Hepatocyte (in vitro differentiated cells): ENCODE results near the gene FGD4.

ENCODE experiments used
- EZH2 ChIP-seq: fragments of 200-600 bp; sonication (generic); IDR thresholded peaks from 2 replicates; pipeline ENCODE4 v1.6.1; 2016; ENCODE audit warnings: antibody characterized with exemption, mild to moderate bottlenecking, borderline replicate concordance
- EZH2phosphoT487 ChIP-seq: fragments of 200-600 bp; sonication (generic); IDR thresholded peaks from one replicate; pipeline ENCODE4 v1.6.1; 2018; ENCODE audit warnings: antibody characterized with exemption, mild to moderate bottlenecking, low read depth, moderate library complexity; ENCODE audit not compliant: unreplicated experiment, severe bottlenecking
- TF ChIP-seq, protein P1 (sequence below): fragments of 200-600 bp; sonication (generic); IDR thresholded peaks from 2 replicates; pipeline ENCODE4 v1.5.1; 2016; ENCODE audit warnings: antibody characterized with exemption, mild to moderate bottlenecking; ENCODE audit not compliant: poor library complexity

DNA sequence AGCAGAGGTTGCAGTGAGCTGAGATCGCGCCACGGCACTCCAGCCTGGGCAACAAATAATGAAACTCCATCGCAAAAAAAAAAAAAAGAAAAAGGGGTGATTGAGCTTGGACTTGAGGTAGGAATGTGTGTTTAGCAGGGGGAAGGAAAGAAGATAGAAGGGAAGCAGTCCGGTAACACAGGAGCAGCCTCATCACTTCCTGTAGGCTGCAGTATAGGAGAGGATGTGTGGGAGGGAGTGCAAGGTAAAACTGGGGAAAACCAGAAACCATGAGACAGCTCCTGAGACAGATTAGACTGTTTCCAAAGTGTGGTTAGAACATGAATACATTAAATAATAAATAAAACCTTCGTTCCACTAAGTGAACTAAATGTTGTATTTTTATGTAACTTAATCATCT, 49.2 kb downstream of the FGD4 start:
- TF ChIP-seq, protein P1, sequence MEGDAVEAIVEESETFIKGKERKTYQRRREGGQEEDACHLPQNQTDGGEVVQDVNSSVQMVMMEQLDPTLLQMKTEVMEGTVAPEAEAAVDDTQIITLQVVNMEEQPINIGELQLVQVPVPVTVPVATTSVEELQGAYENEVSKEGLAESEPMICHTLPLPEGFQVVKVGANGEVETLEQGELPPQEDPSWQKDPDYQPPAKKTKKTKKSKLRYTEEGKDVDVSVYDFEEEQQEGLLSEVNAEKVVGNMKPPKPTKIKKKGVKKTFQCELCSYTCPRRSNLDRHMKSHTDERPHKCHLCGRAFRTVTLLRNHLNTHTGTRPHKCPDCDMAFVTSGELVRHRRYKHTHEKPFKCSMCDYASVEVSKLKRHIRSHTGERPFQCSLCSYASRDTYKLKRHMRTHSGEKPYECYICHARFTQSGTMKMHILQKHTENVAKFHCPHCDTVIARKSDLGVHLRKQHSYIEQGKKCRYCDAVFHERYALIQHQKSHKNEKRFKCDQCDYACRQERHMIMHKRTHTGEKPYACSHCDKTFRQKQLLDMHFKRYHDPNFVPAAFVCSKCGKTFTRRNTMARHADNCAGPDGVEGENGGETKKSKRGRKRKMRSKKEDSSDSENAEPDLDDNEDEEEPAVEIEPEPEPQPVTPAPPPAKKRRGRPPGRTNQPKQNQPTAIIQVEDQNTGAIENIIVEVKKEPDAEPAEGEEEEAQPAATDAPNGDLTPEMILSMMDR = no peak
- no peak for TF ChIP-seq EZH2phosphoT487
- TF ChIP-seq EZH2 = no peak
